A673 (cell line): Measurements from ENCODE around the gene ERVFRD-1.

Source experiments
- CTCF ChIP-seq: fragments of 300-800, 200-600 bp; sonication (generic); conservative IDR thresholded peaks from 2 replicates; pipeline ENCODE4 v1.5.1; 2017; ENCODE audit warnings: low read depth, mild to moderate bottlenecking, antibody characterized with exemption, low read length, moderate library complexity, mixed read lengths
- EZH2 ChIP-seq: fragments of 200-600 bp; sonication (generic); IDR thresholded peaks from 2 replicates; pipeline ENCODE4 v1.6.1; 2017; ENCODE audit warnings: borderline replicate concordance, low read depth, mild to moderate bottlenecking, mixed read lengths, antibody characterized with exemption, low read length; ENCODE audit not compliant: poor library complexity, severe bottlenecking

DNA sequence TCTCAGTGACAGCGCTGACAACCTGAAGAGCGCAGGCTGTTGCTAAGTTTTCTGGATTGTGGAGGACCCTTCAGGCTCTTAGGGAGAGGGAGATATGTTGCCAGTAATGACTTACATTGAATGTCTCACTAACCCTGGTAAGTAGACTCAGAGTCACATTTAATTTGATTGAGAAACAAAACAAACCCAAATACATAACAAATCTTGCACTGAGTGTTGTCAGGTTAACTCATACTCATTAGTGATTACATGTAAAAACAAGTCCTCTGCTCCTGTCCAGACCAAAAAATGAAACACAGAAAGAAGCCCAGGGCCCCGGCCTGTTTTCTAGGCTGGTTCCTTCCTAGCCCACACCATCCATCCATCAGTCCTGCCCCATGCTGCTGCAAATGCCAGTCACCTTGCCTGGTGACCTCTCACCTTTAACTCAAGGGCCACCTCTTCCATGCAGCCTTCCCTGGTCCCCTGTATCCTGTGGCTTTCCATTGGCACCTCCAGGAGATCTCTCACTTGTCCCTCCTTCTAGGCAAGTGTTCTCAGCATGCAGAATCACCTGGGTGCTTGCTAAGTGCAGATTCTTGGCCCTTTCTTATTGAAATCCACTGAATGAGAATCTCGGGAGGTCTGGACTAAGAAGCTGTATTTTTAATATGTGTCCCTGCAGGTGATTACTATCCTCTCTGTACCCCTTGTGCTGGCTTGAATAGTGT lies 34.7 kb upstream of the ERVFRD-1 start:
- TF ChIP-seq CTCF, result no peak
- no peak for TF ChIP-seq EZH2
